Measurements from ENCODE around the gene MTARC2.

Gene MTARC2

DNA sequence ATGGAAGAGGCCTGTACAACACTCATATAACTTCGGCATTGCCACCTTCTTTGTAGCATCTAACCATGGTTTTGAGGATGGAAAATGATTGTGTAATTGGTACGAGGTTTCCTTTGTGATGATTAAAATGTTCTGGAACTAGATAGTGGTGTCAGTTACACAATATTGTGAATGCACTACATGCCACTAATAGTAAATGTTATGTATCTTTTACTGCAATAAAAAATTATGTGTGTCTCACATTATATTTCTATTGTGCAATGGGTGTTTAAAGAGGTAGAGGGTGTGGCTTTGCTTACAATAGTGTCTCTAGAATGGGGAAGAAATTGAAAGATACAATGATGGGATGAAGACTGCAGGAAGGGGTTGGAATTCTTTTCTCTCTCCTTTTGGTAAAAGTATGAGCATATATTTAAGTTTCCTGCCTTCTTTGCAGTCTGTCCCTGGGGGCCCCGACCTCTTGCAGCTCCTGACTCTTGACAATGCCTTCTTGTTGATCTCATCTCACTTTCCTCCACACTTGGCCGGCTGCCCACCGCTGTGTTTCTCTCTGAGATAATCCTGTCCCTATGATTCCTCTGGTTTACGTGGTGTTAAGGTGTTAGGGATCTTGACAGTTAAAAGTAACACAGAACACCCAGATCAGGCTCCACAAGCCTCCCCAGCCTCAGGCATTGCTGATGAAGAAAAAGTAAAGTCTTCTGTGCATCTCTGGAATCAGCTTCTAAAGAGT is 77.9 kb downstream of the MTARC2 start:
- H3K27me3 ChIP-seq (ENCODE audit: control insufficient read depth, insufficient read depth, low read length, poor library complexity, severe bottlenecking): no peaks in the 10 kb centered on the region
- no peaks in the 10 kb centered on the region for H3K9me3 ChIP-seq (ENCODE audit: control insufficient read depth, low read length)
- H3K27ac ChIP-seq (ENCODE audit: insufficient read depth, low read depth, low read length, poor library complexity, severe bottlenecking): no peak overlapping the region
- H3K36me3 ChIP-seq (ENCODE audit: control insufficient read depth, insufficient read depth, low read length): no peaks in the 10 kb centered on the region
- no peaks in the 10 kb centered on the region for H3K4me1 ChIP-seq (ENCODE audit: control insufficient read depth, insufficient read depth, low read length)
- WGBS, 2 experiments: 92 to 99% methylated on average over 4 to 6 of the region's 6 CpGs
- H3K4me3 ChIP-seq (ENCODE audit: insufficient read depth, low read depth, low read length): no peak overlapping the region

DNA sequence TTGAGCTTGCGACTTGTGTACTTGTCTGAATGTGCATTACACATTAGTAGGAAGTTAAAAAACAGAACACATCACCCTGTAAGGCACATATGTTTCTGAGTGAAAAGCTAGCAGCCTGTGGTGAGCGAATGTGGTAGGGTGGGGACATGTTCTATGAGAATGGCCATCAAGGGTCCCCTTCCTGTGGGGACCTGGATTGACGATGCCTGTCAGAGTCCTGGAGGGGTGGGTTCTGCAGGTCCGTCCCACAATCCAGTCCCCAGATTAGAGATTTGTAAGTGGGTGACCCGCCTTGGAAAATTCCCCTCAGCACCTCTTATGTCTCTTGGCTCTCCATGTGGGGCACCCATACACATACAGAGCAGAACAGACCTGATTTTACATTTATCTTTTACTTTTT is 78.6 kb downstream of the MTARC2 start:
- Histone ChIP-seq H3K27me3 (ENCODE audit: control insufficient read depth, insufficient read depth, low read length, poor library complexity, severe bottlenecking) (no peaks in the 10 kb centered on the region), H3K9me3 (ENCODE audit: control insufficient read depth, low read length) (no peaks in the 10 kb centered on the region), H3K27ac (ENCODE audit: insufficient read depth, low read depth, low read length, poor library complexity, severe bottlenecking) (no peak overlapping the region), H3K36me3 (ENCODE audit: control insufficient read depth, insufficient read depth, low read length) (no peaks in the 10 kb centered on the region), H3K4me1 (ENCODE audit: control insufficient read depth, insufficient read depth, low read length) (no peaks in the 10 kb centered on the region), H3K4me3 (ENCODE audit: insufficient read depth, low read depth, low read length) (no peak overlapping the region)
- 95% methylated on average over 5 of the region's 5 CpGs for WGBS, 2 experiments

DNA sequence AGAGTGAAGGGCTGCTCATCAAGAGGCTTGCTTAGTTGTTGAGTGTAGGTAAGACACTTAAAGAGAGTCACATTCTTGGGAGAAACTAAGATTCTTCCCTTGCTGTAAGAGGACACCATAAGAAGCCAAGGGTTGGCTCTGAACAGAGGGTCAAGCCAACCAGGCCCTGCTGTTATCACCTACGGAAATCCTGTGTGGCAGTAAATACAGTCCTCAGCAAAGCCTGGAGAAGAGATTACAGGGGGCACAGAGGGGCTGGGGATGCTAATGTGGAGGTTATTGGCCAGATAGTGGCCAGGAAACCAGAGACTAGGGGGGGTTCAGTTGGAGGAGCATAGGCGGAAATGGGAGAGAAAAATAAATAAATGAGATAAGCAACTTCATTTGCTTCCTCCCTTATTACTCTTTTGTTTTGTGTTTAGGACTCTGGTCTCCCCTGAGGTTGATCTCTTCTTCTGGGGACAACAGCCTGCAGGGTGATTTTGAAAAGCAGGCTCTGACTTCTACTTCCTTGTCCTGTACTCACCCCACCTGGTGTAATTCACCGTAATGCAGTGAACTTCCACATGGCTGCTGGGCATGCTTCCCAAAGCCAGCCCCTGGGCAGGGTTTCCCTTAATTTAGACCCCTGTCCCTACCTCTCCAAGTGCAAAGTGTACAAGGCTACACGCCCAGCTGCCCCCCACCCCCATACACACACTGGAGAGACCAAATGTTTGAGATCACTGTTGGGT is 79.5 kb downstream of the MTARC2 start:
- Histone ChIP-seq H3K9me3 (ENCODE audit: control insufficient read depth, low read length) (no peaks in the 10 kb centered on the region), H3K4me3 (ENCODE audit: insufficient read depth, low read depth, low read length) (no peak overlapping the region), H3K4me1 (ENCODE audit: control insufficient read depth, insufficient read depth, low read length) (no peaks in the 10 kb centered on the region), H3K36me3 (ENCODE audit: control insufficient read depth, insufficient read depth, low read length) (no peaks in the 10 kb centered on the region), H3K27ac (ENCODE audit: insufficient read depth, low read depth, low read length, poor library complexity, severe bottlenecking) (no peak overlapping the region), H3K27me3 (ENCODE audit: control insufficient read depth, insufficient read depth, low read length, poor library complexity, severe bottlenecking) (no peaks in the 10 kb centered on the region)
- WGBS, 2 experiments: 82 to 90% methylated on average over 2 to 4 of the region's 4 CpGs

DNA sequence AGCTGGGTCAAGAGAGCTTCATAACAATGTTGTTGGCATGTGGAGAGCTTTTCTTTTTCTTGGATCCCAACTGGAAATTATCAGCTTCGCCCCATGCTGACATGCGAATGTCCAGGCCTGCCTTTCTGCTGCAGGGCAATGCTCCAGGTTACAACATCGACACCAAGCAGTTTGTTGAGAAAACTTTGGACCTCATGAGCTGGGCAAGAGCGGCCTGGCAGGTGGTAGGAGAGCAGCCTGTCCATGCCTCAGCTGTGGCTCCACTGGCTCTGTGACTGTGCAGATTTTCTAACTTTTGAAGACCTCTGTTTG is 80.0 kb downstream of the MTARC2 start:
- WGBS, 2 experiments: 93 to 99% methylated on average over 4 of the region's 4 CpGs
- Histone ChIP-seq H3K27ac (ENCODE audit: insufficient read depth, low read depth, low read length, poor library complexity, severe bottlenecking) (no peak overlapping the region), H3K4me3 (ENCODE audit: insufficient read depth, low read depth, low read length) (no peak overlapping the region)

DNA sequence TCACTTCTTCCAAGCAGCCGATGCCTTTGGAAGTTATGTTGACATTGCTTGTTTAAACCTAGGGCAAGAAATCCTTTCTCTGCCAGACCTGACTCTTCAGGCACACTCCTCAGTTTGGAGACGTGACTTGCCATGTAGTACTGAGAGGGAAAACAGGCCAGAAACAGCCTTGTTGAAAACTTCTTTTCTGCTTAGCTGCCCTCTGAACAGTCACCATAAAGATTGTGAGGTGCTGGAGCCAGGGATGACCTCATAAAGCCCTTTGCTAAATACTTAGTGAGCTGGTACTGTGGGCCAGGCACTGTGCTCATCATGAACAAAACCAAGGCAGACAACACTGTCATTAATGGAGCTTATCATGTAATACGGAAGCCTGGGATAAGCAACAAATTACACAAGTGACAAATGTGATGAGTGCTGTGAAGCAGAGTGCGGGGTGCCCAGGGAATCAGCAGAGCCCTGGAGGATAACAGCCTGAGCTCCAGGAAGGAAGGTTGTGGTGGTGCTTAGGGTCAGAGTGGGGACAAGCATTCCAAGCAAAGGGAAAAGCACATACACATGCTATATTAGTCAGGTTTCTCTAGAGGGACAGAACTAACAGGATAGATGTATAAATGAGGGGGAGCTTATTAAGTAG is 80.9 kb downstream of the MTARC2 start:
- Histone ChIP-seq H3K36me3 (ENCODE audit: control insufficient read depth, insufficient read depth, low read length) (no peaks in the 10 kb centered on the region), H3K4me1 (ENCODE audit: control insufficient read depth, insufficient read depth, low read length) (no peaks in the 10 kb centered on the region), H3K27me3 (ENCODE audit: control insufficient read depth, insufficient read depth, low read length, poor library complexity, severe bottlenecking) (no peaks in the 10 kb centered on the region), H3K9me3 (ENCODE audit: control insufficient read depth, low read length) (no peaks in the 10 kb centered on the region), H3K4me3 (ENCODE audit: insufficient read depth, low read depth, low read length) (no peak overlapping the region), H3K27ac (ENCODE audit: insufficient read depth, low read depth, low read length, poor library complexity, severe bottlenecking) (no peak overlapping the region)
- 91 to 99% methylated on average over 4 of the region's 4 CpGs for WGBS, 2 experiments

More for the DNA sequence above, 80.0 kb downstream of the MTARC2 start:
- Histone ChIP-seq H3K4me1 (ENCODE audit: control insufficient read depth, insufficient read depth, low read length) (no peaks in the 10 kb centered on the region), H3K9me3 (ENCODE audit: control insufficient read depth, low read length) (no peaks in the 10 kb centered on the region), H3K36me3 (ENCODE audit: control insufficient read depth, insufficient read depth, low read length) (no peaks in the 10 kb centered on the region), H3K27me3 (ENCODE audit: control insufficient read depth, insufficient read depth, low read length, poor library complexity, severe bottlenecking) (no peaks in the 10 kb centered on the region)

DNA sequence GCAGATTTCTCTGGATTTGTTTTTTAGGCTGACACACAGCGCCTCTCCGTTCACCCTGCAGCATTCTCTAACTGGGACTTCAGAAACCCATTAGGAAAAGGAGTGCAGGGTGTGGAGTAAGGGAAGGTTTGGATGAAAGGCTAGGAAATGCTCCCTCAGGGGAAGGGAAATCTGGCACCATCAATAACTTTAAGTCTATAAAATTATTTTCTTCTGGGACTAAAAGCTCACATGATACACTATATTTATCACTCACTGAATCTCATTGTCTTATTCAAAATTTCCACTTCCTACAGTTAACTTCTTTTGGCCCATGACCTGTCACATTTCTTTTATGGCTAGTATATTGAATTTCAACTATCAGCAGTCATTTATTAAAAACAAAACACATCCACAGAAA is 85.3 kb downstream of the MTARC2 start:
- WGBS, 2 experiments: 84 to 88% methylated on average over 2 of the region's 2 CpGs
- H3K36me3 ChIP-seq (ENCODE audit: control insufficient read depth, insufficient read depth, low read length): no peaks in the 10 kb centered on the region
- H3K27ac ChIP-seq (ENCODE audit: insufficient read depth, low read depth, low read length, poor library complexity, severe bottlenecking): no peak overlapping the region
- no peaks in the 10 kb centered on the region for H3K9me3 ChIP-seq (ENCODE audit: control insufficient read depth, low read length)
- no peak overlapping the region for H3K4me3 ChIP-seq (ENCODE audit: insufficient read depth, low read depth, low read length)
- no peaks in the 10 kb centered on the region for H3K4me1 ChIP-seq (ENCODE audit: control insufficient read depth, insufficient read depth, low read length)
- H3K27me3 ChIP-seq (ENCODE audit: control insufficient read depth, insufficient read depth, low read length, poor library complexity, severe bottlenecking): no peaks in the 10 kb centered on the region
